Liver (tissue), 3 donors: ENCODE results near the gene KCNE3.

ENCODE experiments used
- CTCF ChIP-seq: fragments of 150-350 bp; IDR thresholded peaks from 2 replicates; pipeline ENCODE4 v1.5.1; 2017; ENCODE audit warnings: improper control_type of control experiment, low read depth, low read length; ENCODE audit not compliant: missing input control
- FOXA2 ChIP-seq: IDR thresholded peaks from 2 replicates; pipeline ENCODE4 v1.6.1; 2016; ENCODE audit warnings: antibody characterized with exemption
- MAX ChIP-seq: IDR thresholded peaks from 2 replicates; pipeline ENCODE4 v1.6.1; 2016; ENCODE audit warnings: antibody characterized with exemption
- RAD21 ChIP-seq, 2 donors: IDR thresholded peaks; 2 replicates each; pipeline ENCODE4 v1.6.1; 2016; ENCODE audit warnings: antibody characterized with exemption in 2 of 2, mild to moderate bottlenecking in 2 of 2
- REST ChIP-seq: IDR thresholded peaks from 2 replicates; pipeline ENCODE4 v1.6.1; 2016; ENCODE audit warnings: antibody characterized with exemption, mild to moderate bottlenecking
- RXRA ChIP-seq, 2 donors: IDR thresholded peaks; 2 replicates each; pipeline ENCODE4 v1.6.1; 2017 to 2018; ENCODE audit warnings: antibody characterized with exemption in 2 of 2, mild to moderate bottlenecking in 1 of 2
- SP1 ChIP-seq: IDR thresholded peaks from 2 replicates; pipeline ENCODE4 v1.6.1; 2018; ENCODE audit warnings: antibody characterized with exemption, mild to moderate bottlenecking
- YY1 ChIP-seq: IDR thresholded peaks from 2 replicates; pipeline ENCODE4 v1.6.1; 2016; ENCODE audit warnings: antibody characterized with exemption, mild to moderate bottlenecking
- TF ChIP-seq, protein P1 (sequence below): IDR thresholded peaks from 2 replicates; pipeline ENCODE4 v1.6.1; 2016; ENCODE audit warnings: antibody characterized with exemption
- donor health status: healthy.
- donor health status: healthy.

- no peak for TF ChIP-seq REST
- no peak for TF ChIP-seq MAX
- TF ChIP-seq CTCF, result no peak
- TF ChIP-seq SP1, result no peak
- TF ChIP-seq FOXA2, result no peak
- TF ChIP-seq YY1, result no peak
- TF ChIP-seq, protein P1, sequence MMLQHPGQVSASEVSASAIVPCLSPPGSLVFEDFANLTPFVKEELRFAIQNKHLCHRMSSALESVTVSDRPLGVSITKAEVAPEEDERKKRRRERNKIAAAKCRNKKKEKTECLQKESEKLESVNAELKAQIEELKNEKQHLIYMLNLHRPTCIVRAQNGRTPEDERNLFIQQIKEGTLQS, result no peak
- TF ChIP-seq RAD21 (IDR thresholded peaks at IDR 0.05), result no peak
- TF ChIP-seq RXRA (IDR thresholded peaks at IDR 0.05), result no peak
Measured at GRCh38 chr11:74425100-74425499, 42.2 kb downstream of the KCNE3 start.
